ENCODE measurements around the gene NTNG1. TPM values are rescaled to one million over a fixed set of nuclear protein-coding genes. Genes with fewer than 3 reads are reported as not detected.

NTNG1 gene
- total RNA-seq, 4 donors from 2014 or later, result 0.41 to 1.3 TPM; not detected in 2

GRCh38 chr1:107202007-107202406 lies 61.2 kb downstream of the NTNG1 start:
- no peaks in the 10 kb centered on the region for H3K36me3 ChIP-seq
- no peaks in the 10 kb centered on the region for H3K27me3 ChIP-seq
- intact Hi-C loops (cut with DNase I), result no loop called here
- TF ChIP-seq CTCF (IDR thresholded peaks at IDR 0.05) (no peak), POLR2A (IDR thresholded peaks at IDR 0.05) (no peak)
- H3K27ac ChIP-seq, result no peak overlapping the region
- no peak for DNase-seq
- 94 to 100% methylated on average over 1 of the region's 1 CpG for WGBS, 2 donors
- no peaks in the 10 kb centered on the region for H3K4me1 ChIP-seq
- H3K9me3 ChIP-seq, result no peaks in the 10 kb centered on the region
- H3K4me3 ChIP-seq, result no peak overlapping the region

DNA sequence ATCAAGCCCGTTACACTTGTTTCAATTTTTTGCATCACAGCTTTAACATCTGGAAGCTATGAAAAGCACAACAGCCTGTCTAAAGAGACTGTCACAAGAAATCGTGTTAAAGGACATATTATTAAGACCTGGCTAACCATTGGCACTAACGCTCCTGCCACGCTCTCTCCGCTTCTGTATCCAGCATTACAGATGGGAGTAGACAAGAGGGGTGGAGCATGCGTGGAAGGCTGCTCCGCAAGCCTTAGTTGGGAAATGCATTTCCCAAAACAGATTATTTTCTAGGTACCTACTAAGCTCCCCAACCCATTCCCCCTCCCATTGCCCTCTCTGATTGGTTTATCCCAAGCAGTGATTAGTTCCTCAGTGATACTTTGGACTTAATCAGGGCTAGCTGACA lies 72.4 kb downstream of the NTNG1 start:
- H3K4me3 ChIP-seq, result no peak overlapping the region
- no peaks in the 10 kb centered on the region for H3K27me3 ChIP-seq
- H3K4me1 ChIP-seq, result no peaks in the 10 kb centered on the region
- H3K36me3 ChIP-seq, result no peaks in the 10 kb centered on the region
- WGBS, 2 donors, result 80 to 89% methylated on average over 7 of the region's 7 CpGs
- H3K9me3 ChIP-seq, result peaks cover 0 to 4% (median 0%) of the 10 kb centered on the region in 3 donors
- no peak for TF ChIP-seq CTCF (IDR thresholded peaks at IDR 0.05)
- no peak for TF ChIP-seq POLR2A (IDR thresholded peaks at IDR 0.05)
- intact Hi-C loops (cut with DNase I), result no loop called here
- DNase-seq, result no peak
- no peak overlapping the region for H3K27ac ChIP-seq

- TF ChIP-seq POLR2A (IDR thresholded peaks at IDR 0.05), result no peak
- no peak for TF ChIP-seq CTCF (IDR thresholded peaks at IDR 0.05)
- no peaks in the 10 kb centered on the region for H3K4me1 ChIP-seq
- H3K9me3 ChIP-seq, result peaks cover 0 to 4% (median 0%) of the 10 kb centered on the region in 3 donors
- H3K36me3 ChIP-seq, result no peaks in the 10 kb centered on the region
- no peak overlapping the region for H3K4me3 ChIP-seq
- WGBS, 2 donors, result 100% methylated on average over 1 of the region's 1 CpG; no CpG with 5 or more reads in 1 of the 2 donors
- DNase-seq, result no peak
- intact Hi-C loops (cut with DNase I), result no loop called here
- no peak overlapping the region for H3K27ac ChIP-seq
- H3K27me3 ChIP-seq, result no peaks in the 10 kb centered on the region
These were observed 79.2 kb downstream of the NTNG1 start for GRCh38 chr1:107220036-107220435.

- WGBS, 2 donors, result 86 to 93% methylated on average over 1 of the region's 1 CpG
- intact Hi-C loops (cut with DNase I), result no loop called here
- Histone ChIP-seq H3K4me1 (no peaks in the 10 kb centered on the region), H3K36me3 (no peaks in the 10 kb centered on the region), H3K27ac (no peak overlapping the region), H3K9me3 (no peaks in the 10 kb centered on the region), H3K27me3 (no peaks in the 10 kb centered on the region), H3K4me3 (no peak overlapping the region)
- TF ChIP-seq CTCF (IDR thresholded peaks at IDR 0.05) (no peak), POLR2A (IDR thresholded peaks at IDR 0.05) (no peak)
- DNase-seq, result no peak
These were observed 84.9 kb downstream of the NTNG1 start for GRCh38 chr1:107225706-107226105.

DNA sequence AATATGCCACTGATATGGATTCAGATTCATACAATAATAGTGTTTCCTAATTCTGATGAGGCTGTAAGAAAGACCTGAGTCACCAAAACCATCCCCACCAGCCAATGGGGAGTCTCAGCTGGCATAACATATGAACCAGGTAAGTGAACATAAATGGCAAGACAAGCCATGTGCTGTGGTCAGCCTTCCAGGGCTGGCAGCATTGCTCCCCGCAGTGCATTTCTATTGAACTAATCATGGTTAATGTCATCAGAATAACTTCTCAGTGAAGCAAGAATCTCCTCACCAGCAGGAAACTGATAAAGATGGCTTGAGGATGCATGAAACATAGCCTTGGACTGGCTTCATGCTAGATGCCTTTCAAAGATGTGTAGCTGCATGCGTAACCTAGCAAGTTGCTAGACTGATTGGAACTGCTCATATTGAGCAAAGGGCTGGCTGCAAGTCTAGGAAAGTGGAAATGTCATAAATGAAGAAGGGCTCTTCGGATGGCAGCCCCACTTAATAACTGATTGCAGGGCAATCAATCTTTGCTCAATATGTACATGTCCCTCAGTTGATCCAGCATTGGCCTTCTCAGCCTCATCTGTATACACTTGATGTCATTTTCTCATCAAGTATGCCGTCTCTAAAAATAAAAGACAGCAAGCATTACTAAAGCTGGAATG lies 88.0 kb downstream of the NTNG1 start:
- DNase-seq, result no peak
- Histone ChIP-seq H3K4me3 (no peak overlapping the region), H3K9me3 (no peaks in the 10 kb centered on the region), H3K27ac (no peak overlapping the region), H3K36me3 (no peaks in the 10 kb centered on the region), H3K4me1 (no peaks in the 10 kb centered on the region), H3K27me3 (no peaks in the 10 kb centered on the region)
- intact Hi-C loops (cut with DNase I), result no loop called here
- WGBS, 2 donors, result 74 to 89% methylated on average over 4 of the region's 4 CpGs
- TF ChIP-seq POLR2A (IDR thresholded peaks at IDR 0.05) (no peak), CTCF (IDR thresholded peaks at IDR 0.05) (no peak)

Data from esophagus squamous epithelium (tissue), 5 donors.